PC-9 (cell line): Measurements from ENCODE around the gene ATP11C. TPM values are rescaled to one million over a fixed set of nuclear protein-coding genes. Genes with fewer than 3 reads are reported as not detected.

Experiments used
- BruUV-seq: library from RNA; stranded (reverse); fragments of 400-500 nt; replicated peaks from 2 replicates; lab custom pipeline; 2021; lab: Mats Ljungman, UMichigan
- CTCF ChIA-PET: fragments of 300-600 bp; sonication (Branson Sonifier 250); formaldehyde crosslinking; loops from one replicate; lab custom pipeline; 2022; ENCODE audit warnings: antibody characterized with exemption; lab: Charles Lee
- POLR2A ChIA-PET: fragments of 300-600 bp; sonication (Branson Sonifier 250); formaldehyde crosslinking; loops from one replicate; lab custom pipeline; 2022; ENCODE audit warnings: antibody characterized with exemption; ENCODE audit not compliant: unreplicated experiment; lab: Charles Lee
- DNase-seq, 2 experiments: peaks; one replicate each; pipeline versions ENCODE4 v3.0.0 to v3.0.0-alpha.2; 2015 to 2022; ENCODE audit warnings: mixed read lengths in 1 of 2
- H2AFZ ChIP-seq: fragments of 200-600 bp; sonication (generic); 2 replicates; pipeline ENCODE4 v1.8.1; 2017; ENCODE audit warnings: antibody characterized with exemption
- H3F3A ChIP-seq: fragments of 200-600 bp; sonication (generic); 2 replicates; pipeline ENCODE4 v1.8.1; 2017; ENCODE audit warnings: antibody characterized with exemption, mild to moderate bottlenecking, low read depth; ENCODE audit not compliant: insufficient read depth
- H3K27ac ChIP-seq: fragments of 200-600 bp; sonication (generic); 2 replicates; pipeline ENCODE4 v1.6.1; 2016; ENCODE audit warnings: mixed run types
- H3K27me3 ChIP-seq: fragments of 200-600 bp; sonication (generic); 2 replicates; pipeline ENCODE4 v1.6.1; 2016; ENCODE audit warnings: low read depth, mixed run types; ENCODE audit not compliant: insufficient read depth
- H3K36me3 ChIP-seq: fragments of 200-600 bp; sonication (generic); 2 replicates; pipeline ENCODE4 v1.6.1; 2016; ENCODE audit warnings: low read depth, mixed run types
- H3K4me1 ChIP-seq: fragments of 200-600 bp; sonication (generic); replicated peaks from 2 replicates; pipeline ENCODE4 v1.6.1; 2016; ENCODE audit warnings: mixed run types; ENCODE audit not compliant: insufficient read depth
- H3K4me2 ChIP-seq: fragments of 200-600 bp; sonication (generic); 2 replicates; pipeline ENCODE4 v1.6.1; 2017; ENCODE audit warnings: mixed run types
- H3K4me3 ChIP-seq: fragments of 200-600 bp; sonication (generic); 2 replicates; pipeline ENCODE4 v1.6.1; 2016; ENCODE audit warnings: mixed run types
- H3K79me2 ChIP-seq: fragments of 200-600 bp; sonication (generic); 2 replicates; pipeline ENCODE4 v1.6.1; 2017; ENCODE audit warnings: low read depth, mixed run types
- H3K9me2 ChIP-seq: fragments of 200-600 bp; sonication (generic); 2 replicates; pipeline ENCODE4 v1.8.1; 2017; ENCODE audit warnings: mild to moderate bottlenecking; ENCODE audit not compliant: insufficient read depth
- H3K9me3 ChIP-seq: fragments of 200-600 bp; sonication (generic); 2 replicates; pipeline ENCODE4 v1.8.1; 2016; ENCODE audit warnings: low read depth; ENCODE audit not compliant: insufficient read depth
- H4K20me1 ChIP-seq: fragments of 200-600 bp; sonication (generic); 2 replicates; pipeline ENCODE4 v1.8.1; 2017; ENCODE audit not compliant: insufficient read depth
- EZH2 ChIP-seq: fragments of 200-600 bp; sonication (generic); IDR thresholded peaks from 2 replicates; pipeline ENCODE4 v1.8.0; 2017; ENCODE audit warnings: antibody characterized with exemption, low read depth
- intact Hi-C: fragments of 100-400 bp; cut with micrococcal nuclease; formaldehyde crosslinking; loops from one replicate; pipeline ENCODE4 v1.10.0; 2022; ENCODE audit not compliant: unreplicated experiment
- total RNA-seq: library from RNA; stranded (reverse); gene quantifications from 2 replicates; pipeline ENCODE4 v1.2.3, GENCODE V29; 2021
- TF ChIP-seq, protein P1 (sequence below): fragments of 200-600 bp; sonication (generic); conservative IDR thresholded peaks from 2 replicates; pipeline ENCODE4 v1.6.1; 2017; ENCODE audit warnings: mixed run types, antibody characterized with exemption, mild to moderate bottlenecking, moderate library complexity

ATP11C gene
- total RNA-seq, 1 experiment from 2014 or later, result 13.0 TPM

DNA sequence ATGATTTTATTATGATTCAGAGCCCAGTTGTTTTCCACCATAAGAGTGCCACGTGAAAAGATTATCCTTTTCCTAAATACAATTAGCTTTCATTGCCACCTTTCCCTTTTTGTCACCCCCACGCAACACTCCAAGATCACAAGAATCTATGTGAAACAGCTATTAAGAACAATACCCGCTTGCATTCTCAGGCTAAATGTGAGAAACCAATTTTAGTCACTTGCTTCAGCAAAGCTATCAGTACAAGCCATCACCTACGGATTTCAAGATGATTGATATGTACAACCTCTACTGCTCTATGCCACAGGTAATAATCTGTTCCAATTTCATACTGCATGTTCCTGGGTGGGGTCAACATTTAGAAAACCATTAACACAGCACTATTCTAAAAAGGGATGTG, 2.5 kb downstream of the ATP11C start:
- no peak overlapping the region for H3K27ac ChIP-seq
- no peaks in the 10 kb centered on the region for H3K27me3 ChIP-seq
- no peaks in the 10 kb centered on the region for H3K9me3 ChIP-seq
- intact Hi-C loops, result loop anchor here (2.0 to 10.0 kb wide), 2 partner anchors 40 to 116 kb away; no protein-coding TSS in a partner anchor
- H3K4me3 ChIP-seq, result peak overlapping the region; percentile 74; the same call in 1 of the 2 replicates
- H2AFZ ChIP-seq, result no peak overlapping the region
- H3K9me2 ChIP-seq, result no peaks in the 10 kb centered on the region
- H3K79me2 ChIP-seq, result no peaks in the 10 kb centered on the region
- H3F3A ChIP-seq, result peaks cover 6% of the 10 kb centered on the region; the same call in 1 of the 2 replicates
- TF ChIP-seq EZH2, result no peak
- TF ChIP-seq, protein P1, sequence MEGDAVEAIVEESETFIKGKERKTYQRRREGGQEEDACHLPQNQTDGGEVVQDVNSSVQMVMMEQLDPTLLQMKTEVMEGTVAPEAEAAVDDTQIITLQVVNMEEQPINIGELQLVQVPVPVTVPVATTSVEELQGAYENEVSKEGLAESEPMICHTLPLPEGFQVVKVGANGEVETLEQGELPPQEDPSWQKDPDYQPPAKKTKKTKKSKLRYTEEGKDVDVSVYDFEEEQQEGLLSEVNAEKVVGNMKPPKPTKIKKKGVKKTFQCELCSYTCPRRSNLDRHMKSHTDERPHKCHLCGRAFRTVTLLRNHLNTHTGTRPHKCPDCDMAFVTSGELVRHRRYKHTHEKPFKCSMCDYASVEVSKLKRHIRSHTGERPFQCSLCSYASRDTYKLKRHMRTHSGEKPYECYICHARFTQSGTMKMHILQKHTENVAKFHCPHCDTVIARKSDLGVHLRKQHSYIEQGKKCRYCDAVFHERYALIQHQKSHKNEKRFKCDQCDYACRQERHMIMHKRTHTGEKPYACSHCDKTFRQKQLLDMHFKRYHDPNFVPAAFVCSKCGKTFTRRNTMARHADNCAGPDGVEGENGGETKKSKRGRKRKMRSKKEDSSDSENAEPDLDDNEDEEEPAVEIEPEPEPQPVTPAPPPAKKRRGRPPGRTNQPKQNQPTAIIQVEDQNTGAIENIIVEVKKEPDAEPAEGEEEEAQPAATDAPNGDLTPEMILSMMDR, result no peak
- ChIA-PET POLR2A (no interaction called here), CTCF (no interaction called here)
- no TSS peak for BruUV-seq
- peak overlapping the region; percentile 83 for H3K4me2 ChIP-seq
- DNase-seq, result no peak
- no peaks in the 10 kb centered on the region for H4K20me1 ChIP-seq
- H3K36me3 ChIP-seq, result no peaks in the 10 kb centered on the region
- H3K4me1 ChIP-seq, result 0 out of 2 replicates have a peak, but pooled peaks cover 6% of the 10 kb centered on the region

DNA sequence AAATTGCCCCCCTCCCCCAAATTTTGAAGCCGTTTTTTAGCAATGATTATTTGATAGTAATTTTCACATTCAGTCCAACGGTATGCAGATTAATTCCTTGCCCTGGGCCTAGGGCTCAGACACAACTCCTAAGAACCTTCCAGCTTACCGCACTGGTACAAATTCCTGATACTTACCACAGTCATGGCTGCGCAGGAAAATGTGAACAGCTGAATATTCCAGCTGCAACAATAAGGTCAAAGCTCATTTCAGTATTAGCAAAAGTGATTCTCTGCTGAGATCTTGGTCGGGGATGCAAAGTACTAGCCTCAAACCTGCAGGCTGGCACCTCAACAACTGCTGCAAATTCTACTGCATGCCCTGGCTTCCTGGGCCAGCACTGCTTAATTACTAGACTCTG, 3.0 kb downstream of the ATP11C start:
- Histone ChIP-seq H3K9me3 (no peaks in the 10 kb centered on the region), H3K27me3 (no peaks in the 10 kb centered on the region), H3K4me1 (0 out of 2 replicates have a peak, but pooled peaks cover 6% of the 10 kb centered on the region), H3K4me2 (no peak overlapping the region), H3K4me3 (no peak overlapping the region), H4K20me1 (no peaks in the 10 kb centered on the region), H2AFZ (no peak overlapping the region), H3F3A (peaks cover 6% of the 10 kb centered on the region; the same call in 1 of the 2 replicates), H3K36me3 (no peaks in the 10 kb centered on the region), H3K79me2 (no peaks in the 10 kb centered on the region), H3K9me2 (no peaks in the 10 kb centered on the region), H3K27ac (no peak overlapping the region)
- ChIA-PET CTCF (no interaction called here), POLR2A (no interaction called here)
- no peak for DNase-seq
- intact Hi-C loops, result loop anchor here (2.0 to 10.0 kb wide), 2 partner anchors 39 to 115 kb away; no protein-coding TSS in a partner anchor
- no TSS peak for BruUV-seq
- TF ChIP-seq EZH2, result no peak
- TF ChIP-seq, protein P1, result no peak

DNA sequence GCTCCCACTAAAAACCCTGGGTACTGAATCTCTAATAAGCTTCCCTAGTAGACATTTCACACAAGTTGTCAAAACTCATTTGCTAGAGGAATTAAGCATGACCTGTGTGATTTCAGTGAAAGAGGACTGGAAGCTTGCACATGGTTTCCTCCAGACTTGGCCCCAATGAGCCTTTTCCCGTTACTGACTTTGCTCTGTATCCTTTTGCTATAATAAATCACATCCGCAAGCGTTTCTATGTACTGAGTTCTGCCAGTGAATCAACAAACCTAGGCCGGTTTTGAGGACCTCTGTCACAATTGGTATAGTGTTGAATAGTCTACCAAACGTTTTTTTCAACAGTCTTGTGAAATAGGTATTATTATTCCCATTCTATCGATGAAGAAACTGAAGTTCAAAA, 8.2 kb downstream of the ATP11C start:
- Histone ChIP-seq H4K20me1 (no peaks in the 10 kb centered on the region), H3K79me2 (no peaks in the 10 kb centered on the region), H3K9me2 (no peaks in the 10 kb centered on the region), H2AFZ (no peak overlapping the region), H3K36me3 (no peaks in the 10 kb centered on the region), H3K4me1 (no peaks in the 10 kb centered on the region), H3K4me3 (no peak overlapping the region), H3K4me2 (no peak overlapping the region), H3K9me3 (no peaks in the 10 kb centered on the region), H3K27ac (no peak overlapping the region), H3K27me3 (no peaks in the 10 kb centered on the region), H3F3A (no peaks in the 10 kb centered on the region)
- ChIA-PET POLR2A (no interaction called here), CTCF (no interaction called here)
- intact Hi-C loops, result no loop called here
- TF ChIP-seq, protein P1, result no peak
- no peak for TF ChIP-seq EZH2
- BruUV-seq, result no TSS peak
- DNase-seq, result no peak
